Measurements from ENCODE around the gene PINLYP.

PINLYP gene

DNA sequence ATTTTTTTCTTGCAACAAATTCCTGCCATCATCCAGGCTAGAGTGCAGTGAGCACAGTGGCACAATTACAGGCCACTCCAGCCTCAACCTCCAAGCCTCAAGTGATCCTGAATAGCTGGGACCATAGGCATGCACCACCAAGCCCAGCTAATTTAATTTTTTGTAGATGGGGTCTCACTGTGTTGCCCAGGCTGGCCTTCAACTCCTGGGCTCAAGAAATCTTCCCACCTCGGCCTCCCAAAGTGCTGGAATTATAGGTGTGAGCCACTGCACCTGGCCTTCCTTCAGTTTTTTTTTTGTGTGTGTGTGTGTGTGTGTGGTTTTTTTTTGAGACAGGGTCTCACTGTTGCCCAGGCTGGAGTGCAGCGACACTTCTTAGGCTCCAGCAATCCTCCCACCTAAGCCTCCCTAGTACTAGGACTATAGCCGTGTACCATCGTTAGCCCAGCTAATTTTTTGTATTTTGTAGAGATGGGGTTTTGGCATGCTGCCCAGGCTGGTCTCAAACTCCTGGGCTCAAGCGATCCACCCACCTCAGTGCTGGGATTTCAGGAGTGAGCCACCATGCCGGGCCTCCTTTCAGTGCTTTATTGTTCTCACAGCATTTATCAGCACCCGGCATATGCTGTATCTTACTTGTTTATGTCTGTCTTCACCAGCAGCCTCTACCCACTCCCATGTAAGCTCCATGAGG, 30.4 kb downstream of the PINLYP start:
- Histone ChIP-seq H4K20me1 (ENCODE audit: insufficient read depth, low read length) (no peaks in the 10 kb centered on the region), H2AFZ (ENCODE audit: low read length) (no peak overlapping the region), H3K79me2 (ENCODE audit: insufficient read depth, low read length) (no peaks in the 10 kb centered on the region), H3K9me3 (ENCODE audit: low read length) (no peaks in the 10 kb centered on the region), H3K4me1 (ENCODE audit: insufficient read depth, low read length, severe bottlenecking) (no peaks in the 10 kb centered on the region), H3K27ac (ENCODE audit: low read depth, low read length, poor library complexity, severe bottlenecking) (no peak overlapping the region), H3K9me2 (ENCODE audit: low read depth, low read length) (no peaks in the 10 kb centered on the region), H3K4me3 (ENCODE audit: low read depth, low read length, poor library complexity, severe bottlenecking) (no peak overlapping the region), H3K9ac (ENCODE audit: low read length) (no peak overlapping the region), H3F3A (ENCODE audit: insufficient read depth, low read length) (no peaks in the 10 kb centered on the region), H3K4me2 (ENCODE audit: low read length) (no peak overlapping the region), H3K36me3 (ENCODE audit: insufficient read depth, low read length) (peaks cover 53% of the 10 kb centered on the region), H3K27me3 (ENCODE audit: insufficient read depth, low read length) (no peaks in the 10 kb centered on the region)
- TF ChIP-seq, protein P1, sequence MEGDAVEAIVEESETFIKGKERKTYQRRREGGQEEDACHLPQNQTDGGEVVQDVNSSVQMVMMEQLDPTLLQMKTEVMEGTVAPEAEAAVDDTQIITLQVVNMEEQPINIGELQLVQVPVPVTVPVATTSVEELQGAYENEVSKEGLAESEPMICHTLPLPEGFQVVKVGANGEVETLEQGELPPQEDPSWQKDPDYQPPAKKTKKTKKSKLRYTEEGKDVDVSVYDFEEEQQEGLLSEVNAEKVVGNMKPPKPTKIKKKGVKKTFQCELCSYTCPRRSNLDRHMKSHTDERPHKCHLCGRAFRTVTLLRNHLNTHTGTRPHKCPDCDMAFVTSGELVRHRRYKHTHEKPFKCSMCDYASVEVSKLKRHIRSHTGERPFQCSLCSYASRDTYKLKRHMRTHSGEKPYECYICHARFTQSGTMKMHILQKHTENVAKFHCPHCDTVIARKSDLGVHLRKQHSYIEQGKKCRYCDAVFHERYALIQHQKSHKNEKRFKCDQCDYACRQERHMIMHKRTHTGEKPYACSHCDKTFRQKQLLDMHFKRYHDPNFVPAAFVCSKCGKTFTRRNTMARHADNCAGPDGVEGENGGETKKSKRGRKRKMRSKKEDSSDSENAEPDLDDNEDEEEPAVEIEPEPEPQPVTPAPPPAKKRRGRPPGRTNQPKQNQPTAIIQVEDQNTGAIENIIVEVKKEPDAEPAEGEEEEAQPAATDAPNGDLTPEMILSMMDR (IDR thresholded peaks at IDR 0.05; ENCODE audit: low read length): no peak
- no peak for TF ChIP-seq EZH2 (IDR thresholded peaks at IDR 0.05; ENCODE audit: borderline replicate concordance, low read length)

DNA sequence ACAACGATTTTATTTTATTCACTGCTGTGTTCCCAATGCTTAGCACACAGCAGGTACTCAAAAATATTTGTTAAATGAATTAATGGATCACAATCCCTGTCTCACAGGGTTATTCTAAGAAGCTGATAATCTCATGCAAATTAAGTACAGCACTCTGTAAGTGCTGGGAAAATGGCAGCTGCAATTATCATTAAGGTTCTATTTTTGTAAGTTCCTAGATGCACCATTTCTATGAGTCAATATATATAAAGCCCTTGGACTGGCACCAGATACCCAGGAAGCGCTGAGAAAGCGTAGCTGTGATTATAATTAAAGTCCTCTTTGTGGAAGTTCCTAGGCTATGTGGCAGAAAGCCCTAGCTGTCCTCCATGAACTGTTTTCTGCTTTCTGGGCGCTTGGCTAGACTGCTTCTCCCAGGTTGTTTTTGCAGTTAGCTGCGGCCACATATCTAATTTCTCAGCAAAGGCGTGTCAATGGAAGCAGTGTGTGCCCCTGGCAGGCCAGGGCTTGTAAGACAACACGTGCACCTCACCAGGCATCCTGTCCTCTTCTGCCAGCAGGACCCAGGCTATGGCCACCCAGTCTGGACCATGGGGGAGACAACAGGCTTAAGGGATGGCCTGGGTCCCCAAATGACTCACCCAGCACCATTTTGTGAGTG, 31.1 kb downstream of the PINLYP start:
- no peak overlapping the region for H3K4me3 ChIP-seq (ENCODE audit: low read depth, low read length, poor library complexity, severe bottlenecking)
- H3K9me2 ChIP-seq (ENCODE audit: low read depth, low read length): no peaks in the 10 kb centered on the region
- no peak overlapping the region for H2AFZ ChIP-seq (ENCODE audit: low read length)
- no peaks in the 10 kb centered on the region for H3F3A ChIP-seq (ENCODE audit: insufficient read depth, low read length)
- H3K9ac ChIP-seq (ENCODE audit: low read length): no peak overlapping the region
- peaks cover 54% of the 10 kb centered on the region for H3K36me3 ChIP-seq (ENCODE audit: insufficient read depth, low read length)
- H3K4me1 ChIP-seq (ENCODE audit: insufficient read depth, low read length, severe bottlenecking): no peaks in the 10 kb centered on the region
- TF ChIP-seq, protein P1 (IDR thresholded peaks at IDR 0.05; ENCODE audit: low read length): no peak
- H3K9me3 ChIP-seq (ENCODE audit: low read length): no peaks in the 10 kb centered on the region
- no peak overlapping the region for H3K27ac ChIP-seq (ENCODE audit: low read depth, low read length, poor library complexity, severe bottlenecking)
- H3K4me2 ChIP-seq (ENCODE audit: low read length): no peak overlapping the region
- no peaks in the 10 kb centered on the region for H3K79me2 ChIP-seq (ENCODE audit: insufficient read depth, low read length)
- H4K20me1 ChIP-seq (ENCODE audit: insufficient read depth, low read length): no peaks in the 10 kb centered on the region
- no peaks in the 10 kb centered on the region for H3K27me3 ChIP-seq (ENCODE audit: insufficient read depth, low read length)

- no peak overlapping the region for H3K9ac ChIP-seq (ENCODE audit: low read length)
- no peaks in the 10 kb centered on the region for H3F3A ChIP-seq (ENCODE audit: insufficient read depth, low read length)
- H2AFZ ChIP-seq (ENCODE audit: low read length): no peak overlapping the region
- H3K9me2 ChIP-seq (ENCODE audit: low read depth, low read length): no peaks in the 10 kb centered on the region
- no peaks in the 10 kb centered on the region for H4K20me1 ChIP-seq (ENCODE audit: insufficient read depth, low read length)
- no peak overlapping the region for H3K4me2 ChIP-seq (ENCODE audit: low read length)
- H3K36me3 ChIP-seq (ENCODE audit: insufficient read depth, low read length): peaks cover 57% of the 10 kb centered on the region
- H3K27ac ChIP-seq (ENCODE audit: low read depth, low read length, poor library complexity, severe bottlenecking): no peak overlapping the region
- H3K4me1 ChIP-seq (ENCODE audit: insufficient read depth, low read length, severe bottlenecking): no peaks in the 10 kb centered on the region
- H3K4me3 ChIP-seq (ENCODE audit: low read depth, low read length, poor library complexity, severe bottlenecking): no peak overlapping the region
- H3K27me3 ChIP-seq (ENCODE audit: insufficient read depth, low read length): no peaks in the 10 kb centered on the region
- no peaks in the 10 kb centered on the region for H3K79me2 ChIP-seq (ENCODE audit: insufficient read depth, low read length)
- H3K9me3 ChIP-seq (ENCODE audit: low read length): no peaks in the 10 kb centered on the region
- no peak for TF ChIP-seq EZH2 (IDR thresholded peaks at IDR 0.05; ENCODE audit: borderline replicate concordance, low read length)
- TF ChIP-seq, protein P1 (IDR thresholded peaks at IDR 0.05; ENCODE audit: low read length): no peak
Observed at GRCh38 chr19:43607238-43608205, 31.9 kb downstream of the PINLYP start.
